Measurements from ENCODE around the gene SLC25A30. TPM values are rescaled to one million over a fixed set of nuclear protein-coding genes. Genes with fewer than 3 reads are reported as not detected.

Gene SLC25A30
- total and polyA plus RNA-seq, 2 of the 13 experiments (the other 11 are each of a cell fraction or from before 2014, with no cell fraction given), result 19.6 to 22.5 TPM

DNA sequence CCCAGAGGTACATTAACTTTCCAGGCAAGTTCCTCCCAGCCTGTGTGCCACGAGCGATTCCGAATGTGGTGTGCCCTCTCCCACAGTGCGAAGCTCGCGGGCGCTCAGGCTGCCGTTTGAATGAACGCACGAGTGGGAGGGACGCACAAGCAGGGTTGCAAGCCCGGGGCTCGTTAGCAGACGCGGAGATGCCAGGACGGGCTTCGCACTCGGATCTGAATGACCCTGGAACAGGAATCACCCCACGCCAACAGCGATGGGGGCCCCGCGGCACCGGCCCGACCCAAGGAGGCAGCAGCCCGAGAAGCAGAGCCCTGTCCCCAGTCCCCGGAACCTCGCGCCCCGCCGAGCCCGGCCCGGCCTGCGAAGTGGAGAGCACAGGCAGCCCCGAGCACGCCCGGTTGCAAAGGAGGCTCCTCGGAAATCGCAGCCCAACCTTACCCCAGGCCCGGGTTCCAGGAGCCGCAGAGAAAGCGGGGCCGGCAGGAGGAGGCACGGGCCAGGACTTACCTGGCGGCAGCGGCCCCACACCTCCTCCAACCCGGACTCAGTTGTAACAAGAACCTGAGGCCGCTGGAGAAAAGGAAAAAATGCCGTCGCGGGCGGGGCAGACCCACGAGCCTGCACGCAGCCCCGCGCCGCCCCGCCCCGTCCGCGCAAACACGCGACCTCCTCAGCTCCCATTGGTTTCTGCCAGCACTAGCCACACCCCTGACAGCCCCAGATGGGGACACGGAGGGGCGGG lies at the start of gene SLC25A30 (continued):
- TF ChIP-seq, protein P1, sequence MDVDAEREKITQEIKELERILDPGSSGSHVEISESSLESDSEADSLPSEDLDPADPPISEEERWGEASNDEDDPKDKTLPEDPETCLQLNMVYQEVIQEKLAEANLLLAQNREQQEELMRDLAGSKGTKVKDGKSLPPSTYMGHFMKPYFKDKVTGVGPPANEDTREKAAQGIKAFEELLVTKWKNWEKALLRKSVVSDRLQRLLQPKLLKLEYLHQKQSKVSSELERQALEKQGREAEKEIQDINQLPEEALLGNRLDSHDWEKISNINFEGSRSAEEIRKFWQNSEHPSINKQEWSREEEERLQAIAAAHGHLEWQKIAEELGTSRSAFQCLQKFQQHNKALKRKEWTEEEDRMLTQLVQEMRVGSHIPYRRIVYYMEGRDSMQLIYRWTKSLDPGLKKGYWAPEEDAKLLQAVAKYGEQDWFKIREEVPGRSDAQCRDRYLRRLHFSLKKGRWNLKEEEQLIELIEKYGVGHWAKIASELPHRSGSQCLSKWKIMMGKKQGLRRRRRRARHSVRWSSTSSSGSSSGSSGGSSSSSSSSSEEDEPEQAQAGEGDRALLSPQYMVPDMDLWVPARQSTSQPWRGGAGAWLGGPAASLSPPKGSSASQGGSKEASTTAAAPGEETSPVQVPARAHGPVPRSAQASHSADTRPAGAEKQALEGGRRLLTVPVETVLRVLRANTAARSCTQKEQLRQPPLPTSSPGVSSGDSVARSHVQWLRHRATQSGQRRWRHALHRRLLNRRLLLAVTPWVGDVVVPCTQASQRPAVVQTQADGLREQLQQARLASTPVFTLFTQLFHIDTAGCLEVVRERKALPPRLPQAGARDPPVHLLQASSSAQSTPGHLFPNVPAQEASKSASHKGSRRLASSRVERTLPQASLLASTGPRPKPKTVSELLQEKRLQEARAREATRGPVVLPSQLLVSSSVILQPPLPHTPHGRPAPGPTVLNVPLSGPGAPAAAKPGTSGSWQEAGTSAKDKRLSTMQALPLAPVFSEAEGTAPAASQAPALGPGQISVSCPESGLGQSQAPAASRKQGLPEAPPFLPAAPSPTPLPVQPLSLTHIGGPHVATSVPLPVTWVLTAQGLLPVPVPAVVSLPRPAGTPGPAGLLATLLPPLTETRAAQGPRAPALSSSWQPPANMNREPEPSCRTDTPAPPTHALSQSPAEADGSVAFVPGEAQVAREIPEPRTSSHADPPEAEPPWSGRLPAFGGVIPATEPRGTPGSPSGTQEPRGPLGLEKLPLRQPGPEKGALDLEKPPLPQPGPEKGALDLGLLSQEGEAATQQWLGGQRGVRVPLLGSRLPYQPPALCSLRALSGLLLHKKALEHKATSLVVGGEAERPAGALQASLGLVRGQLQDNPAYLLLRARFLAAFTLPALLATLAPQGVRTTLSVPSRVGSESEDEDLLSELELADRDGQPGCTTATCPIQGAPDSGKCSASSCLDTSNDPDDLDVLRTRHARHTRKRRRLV (CRISPR knock-in tag; IDR thresholded peaks at IDR 0.05), result peak; percentile 71
- TF ChIP-seq ZNF501 (CRISPR knock-in tag; IDR thresholded peaks at IDR 0.05), result peak; percentile 85
- TF ChIP-seq ZNF543 (CRISPR knock-in tag; IDR thresholded peaks at IDR 0.05), result 0 out of 2 replicates have a peak, but pooled peaks have one; percentile 52
- TF ChIP-seq, protein P2, sequence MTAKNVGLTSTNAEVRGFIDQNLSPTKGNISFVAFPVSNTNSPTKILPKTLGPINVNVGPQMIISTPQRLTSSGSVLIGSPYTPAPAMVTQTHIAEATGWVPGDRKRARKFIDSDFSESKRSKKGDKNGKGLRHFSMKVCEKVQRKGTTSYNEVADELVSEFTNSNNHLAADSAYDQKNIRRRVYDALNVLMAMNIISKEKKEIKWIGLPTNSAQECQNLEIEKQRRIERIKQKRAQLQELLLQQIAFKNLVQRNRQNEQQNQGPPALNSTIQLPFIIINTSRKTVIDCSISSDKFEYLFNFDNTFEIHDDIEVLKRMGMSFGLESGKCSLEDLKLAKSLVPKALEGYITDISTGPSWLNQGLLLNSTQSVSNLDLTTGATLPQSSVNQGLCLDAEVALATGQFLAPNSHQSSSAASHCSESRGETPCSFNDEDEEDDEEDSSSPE (CRISPR knock-in tag; IDR thresholded peaks at IDR 0.05), result peak; percentile 59; the same call in 1 of the 2 replicates
- TF ChIP-seq HMG20A (CRISPR knock-in tag; IDR thresholded peaks at IDR 0.05; ENCODE audit: borderline replicate concordance), result 0 out of 2 replicates have a peak, but pooled peaks have one; percentile 5
- TF ChIP-seq ZMYM4 (CRISPR knock-in tag; IDR thresholded peaks at IDR 0.05), result peak; percentile 74
- no peak for TF ChIP-seq PAWR (CRISPR knock-in tag; IDR thresholded peaks at IDR 0.05; ENCODE audit: borderline replicate concordance)
- TF ChIP-seq ZFX (CRISPR knock-in tag; IDR thresholded peaks at IDR 0.05; ENCODE audit: low read depth), result peak; percentile 87
- no peak; the same call in 1 of the 2 replicates for TF ChIP-seq WIZ (CRISPR knock-in tag; IDR thresholded peaks at IDR 0.05)
- 0 out of 2 replicates have a peak, but pooled peaks have one; percentile 54 for TF ChIP-seq CHCHD3 (CRISPR knock-in tag; IDR thresholded peaks at IDR 0.05)
- no peak for TF ChIP-seq ZMYM2 (CRISPR knock-in tag; IDR thresholded peaks at IDR 0.05)
- TF ChIP-seq, protein P3, sequence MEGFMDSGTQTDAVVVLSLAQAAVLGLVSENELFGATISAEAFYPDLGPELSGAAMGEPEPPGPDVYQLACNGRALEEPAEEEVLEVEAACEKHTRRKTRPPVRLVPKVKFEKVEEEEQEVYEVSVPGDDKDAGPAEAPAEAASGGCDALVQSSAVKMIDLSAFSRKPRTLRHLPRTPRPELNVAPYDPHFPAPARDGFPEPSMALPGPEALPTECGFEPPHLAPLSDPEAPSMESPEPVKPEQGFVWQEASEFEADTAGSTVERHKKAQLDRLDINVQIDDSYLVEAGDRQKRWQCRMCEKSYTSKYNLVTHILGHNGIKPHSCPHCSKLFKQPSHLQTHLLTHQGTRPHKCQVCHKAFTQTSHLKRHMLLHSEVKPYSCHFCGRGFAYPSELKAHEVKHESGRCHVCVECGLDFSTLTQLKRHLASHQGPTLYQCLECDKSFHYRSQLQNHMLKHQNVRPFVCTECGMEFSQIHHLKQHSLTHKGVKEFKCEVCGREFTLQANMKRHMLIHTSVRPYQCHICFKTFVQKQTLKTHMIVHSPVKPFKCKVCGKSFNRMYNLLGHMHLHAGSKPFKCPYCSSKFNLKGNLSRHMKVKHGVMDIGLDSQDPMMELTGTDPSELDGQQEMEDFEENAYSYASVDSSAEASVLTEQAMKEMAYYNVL (CRISPR knock-in tag; IDR thresholded peaks at IDR 0.05; ENCODE audit: borderline replicate concordance), result 0 out of 2 replicates have a peak, but pooled peaks have one; percentile 63
- TF ChIP-seq, protein P4, sequence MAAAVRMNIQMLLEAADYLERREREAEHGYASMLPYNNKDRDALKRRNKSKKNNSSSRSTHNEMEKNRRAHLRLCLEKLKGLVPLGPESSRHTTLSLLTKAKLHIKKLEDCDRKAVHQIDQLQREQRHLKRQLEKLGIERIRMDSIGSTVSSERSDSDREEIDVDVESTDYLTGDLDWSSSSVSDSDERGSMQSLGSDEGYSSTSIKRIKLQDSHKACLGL (CRISPR knock-in tag; IDR thresholded peaks at IDR 0.05), result peak; percentile 88
- peak; percentile 60; the same call in 1 of the 2 replicates for TF ChIP-seq MED13 (CRISPR knock-in tag; IDR thresholded peaks at IDR 0.05)
- TF ChIP-seq ZNF788 (CRISPR knock-in tag; IDR thresholded peaks at IDR 0.05; ENCODE audit: borderline replicate concordance), result peak; percentile 37; the same call in 1 of the 2 replicates
- TF ChIP-seq ZNF841 (CRISPR knock-in tag; IDR thresholded peaks at IDR 0.05; ENCODE audit: borderline replicate concordance), result no peak
- TF ChIP-seq ZFP36 (IDR thresholded peaks at IDR 0.05; ENCODE audit: borderline replicate concordance, low read depth, low read length, partially characterized antibody), result no peak
- TF ChIP-seq, protein P5, sequence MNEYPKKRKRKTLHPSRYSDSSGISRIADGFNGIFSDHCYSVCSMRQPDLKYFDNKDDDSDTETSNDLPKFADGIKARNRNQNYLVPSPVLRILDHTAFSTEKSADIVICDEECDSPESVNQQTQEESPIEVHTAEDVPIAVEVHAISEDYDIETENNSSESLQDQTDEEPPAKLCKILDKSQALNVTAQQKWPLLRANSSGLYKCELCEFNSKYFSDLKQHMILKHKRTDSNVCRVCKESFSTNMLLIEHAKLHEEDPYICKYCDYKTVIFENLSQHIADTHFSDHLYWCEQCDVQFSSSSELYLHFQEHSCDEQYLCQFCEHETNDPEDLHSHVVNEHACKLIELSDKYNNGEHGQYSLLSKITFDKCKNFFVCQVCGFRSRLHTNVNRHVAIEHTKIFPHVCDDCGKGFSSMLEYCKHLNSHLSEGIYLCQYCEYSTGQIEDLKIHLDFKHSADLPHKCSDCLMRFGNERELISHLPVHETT (CRISPR knock-in tag; conservative IDR thresholded peaks at IDR 0.05), result no peak
- no peak for TF ChIP-seq HCFC1 (IDR thresholded peaks at IDR 0.05; ENCODE audit: low read depth, low read length)

All from HepG2 (cell line).